Subcutaneous abdominal adipose tissue (tissue), 5 donors: Measurements from ENCODE around the gene TGFBRAP1.

Experiments
- H3K27ac ChIP-seq: one replicate; pipeline ENCODE4 v1.7.0; 2013; ENCODE audit warnings: low read depth, mild to moderate bottlenecking, inconsistent platforms, low read length, moderate library complexity
- H3K27me3 ChIP-seq, 5 donors: one replicate each; pipeline ENCODE4 v1.7.0; 2013; ENCODE audit warnings: low read length in 5 of 5, inconsistent platforms in 1 of 5; ENCODE audit not compliant: control insufficient read depth in 5 of 5, insufficient read depth in 4 of 5
- H3K36me3 ChIP-seq, 5 donors: one replicate each; pipeline ENCODE4 v1.7.0; 2013; ENCODE audit warnings: low read length in 5 of 5; ENCODE audit not compliant: control insufficient read depth in 5 of 5, insufficient read depth in 5 of 5
- H3K4me1 ChIP-seq, 5 donors: one replicate each; pipeline ENCODE4 v1.7.0; 2013; ENCODE audit warnings: low read length in 5 of 5, mild to moderate bottlenecking in 3 of 5, moderate library complexity in 1 of 5; ENCODE audit not compliant: control insufficient read depth in 5 of 5, insufficient read depth in 5 of 5
- H3K4me3 ChIP-seq, 5 donors: one replicate each; pipeline ENCODE4 v1.7.0; 2013; ENCODE audit warnings: low read length in 5 of 5, low read depth in 1 of 5
- H3K9ac ChIP-seq, 5 donors: one replicate each; pipeline ENCODE4 v1.7.0; 2013; ENCODE audit warnings: low read length in 5 of 5, mild to moderate bottlenecking in 4 of 5, moderate library complexity in 3 of 5
- H3K9me3 ChIP-seq, 5 donors: one replicate each; pipeline ENCODE4 v1.7.0; 2013; ENCODE audit warnings: low read length in 5 of 5; ENCODE audit not compliant: control insufficient read depth in 5 of 5
- donor health status: healthy.
- donor health status: healthy.
- donor health status: healthy.
- donor health status: healthy.
- donor health status: healthy.

The TGFBRAP1 gene

GRCh38 chr2:105301646-105302045 is 27.9 kb downstream of the TGFBRAP1 start:
- Histone ChIP-seq H3K4me1 (no peaks in the 10 kb centered on the region), H3K27ac (no peak overlapping the region), H3K4me3 (no peak overlapping the region), H3K36me3 (peaks cover 8 to 29% (median 21%) of the 10 kb centered on the region in 5 donors), H3K9ac (no peak overlapping the region), H3K27me3 (no peaks in the 10 kb centered on the region), H3K9me3 (no peaks in the 10 kb centered on the region)

GRCh38 chr2:105299290-105299689 is 30.2 kb downstream of the TGFBRAP1 start:
- Histone ChIP-seq H3K27ac (no peak overlapping the region), H3K9ac (no peak overlapping the region), H3K27me3 (no peaks in the 10 kb centered on the region), H3K4me1 (no peaks in the 10 kb centered on the region), H3K36me3 (peaks cover 19 to 39% (median 35%) of the 10 kb centered on the region in 5 donors), H3K9me3 (no peaks in the 10 kb centered on the region), H3K4me3 (no peak overlapping the region)

GRCh38 chr2:105298017-105298416 is 31.5 kb downstream of the TGFBRAP1 start:
- Histone ChIP-seq H3K36me3 (peaks cover 23 to 51% (median 42%) of the 10 kb centered on the region in 5 donors), H3K9ac (no peak overlapping the region), H3K27me3 (no peaks in the 10 kb centered on the region), H3K9me3 (no peaks in the 10 kb centered on the region), H3K4me1 (no peaks in the 10 kb centered on the region), H3K27ac (no peak overlapping the region), H3K4me3 (no peak overlapping the region)

GRCh38 chr2:105297216-105297615 is 32.3 kb downstream of the TGFBRAP1 start:
- peaks cover 0 to 3% (median 0%) of the 10 kb centered on the region in 5 donors for H3K4me1 ChIP-seq
- H3K27ac ChIP-seq = no peak overlapping the region
- no peaks in the 10 kb centered on the region for H3K27me3 ChIP-seq
- H3K4me3 ChIP-seq = no peak overlapping the region
- no peaks in the 10 kb centered on the region for H3K9me3 ChIP-seq
- H3K9ac ChIP-seq = no peak overlapping the region
- peaks cover 23 to 54% (median 42%) of the 10 kb centered on the region in 5 donors for H3K36me3 ChIP-seq

- no peaks in the 10 kb centered on the region for H3K9me3 ChIP-seq
- no peak overlapping the region for H3K4me3 ChIP-seq
- H3K27me3 ChIP-seq = no peaks in the 10 kb centered on the region
- H3K4me1 ChIP-seq = peaks cover 0 to 3% (median 0%) of the 10 kb centered on the region in 5 donors
- peaks cover 26 to 65% (median 52%) of the 10 kb centered on the region in 5 donors for H3K36me3 ChIP-seq
- peak overlapping the region in 1 of 5 donors; percentile 18 for H3K9ac ChIP-seq
- no peak overlapping the region for H3K27ac ChIP-seq
Observed at GRCh38 chr2:105296017-105296611, 33.4 kb downstream of the TGFBRAP1 start.

GRCh38 chr2:105294844-105295481 is 34.6 kb downstream of the TGFBRAP1 start:
- no peaks in the 10 kb centered on the region for H3K27me3 ChIP-seq
- H3K4me3 ChIP-seq = no peak overlapping the region
- H3K9ac ChIP-seq = no peak overlapping the region
- no peaks in the 10 kb centered on the region for H3K9me3 ChIP-seq
- H3K27ac ChIP-seq = no peak overlapping the region
- peaks cover 0 to 3% (median 0%) of the 10 kb centered on the region in 5 donors for H3K4me1 ChIP-seq
- peaks cover 29 to 75% (median 55%) of the 10 kb centered on the region in 5 donors for H3K36me3 ChIP-seq

GRCh38 chr2:105294046-105294445 is 35.5 kb downstream of the TGFBRAP1 start:
- H3K27ac ChIP-seq = no peak overlapping the region
- no peaks in the 10 kb centered on the region for H3K9me3 ChIP-seq
- no peak overlapping the region for H3K4me3 ChIP-seq
- H3K27me3 ChIP-seq = no peaks in the 10 kb centered on the region
- peaks cover 29 to 83% (median 55%) of the 10 kb centered on the region in 5 donors for H3K36me3 ChIP-seq
- H3K4me1 ChIP-seq = peaks cover 0 to 3% (median 0%) of the 10 kb centered on the region in 5 donors
- H3K9ac ChIP-seq = no peak overlapping the region

GRCh38 chr2:105291981-105292380 is 37.6 kb downstream of the TGFBRAP1 start:
- no peak overlapping the region for H3K4me3 ChIP-seq
- H3K9ac ChIP-seq = no peak overlapping the region
- H3K36me3 ChIP-seq = peaks cover 21 to 73% (median 44%) of the 10 kb centered on the region in 5 donors

GRCh38 chr2:105290981-105291660 is 38.4 kb downstream of the TGFBRAP1 start:
- H3K4me1 ChIP-seq = peaks cover 0 to 3% (median 0%) of the 10 kb centered on the region in 5 donors
- no peaks in the 10 kb centered on the region for H3K27me3 ChIP-seq
- no peaks in the 10 kb centered on the region for H3K9me3 ChIP-seq
- no peak overlapping the region for H3K27ac ChIP-seq
- H3K4me3 ChIP-seq = no peak overlapping the region
- no peak overlapping the region for H3K9ac ChIP-seq
- peaks cover 18 to 75% (median 46%) of the 10 kb centered on the region in 5 donors for H3K36me3 ChIP-seq

More at GRCh38 chr2:105291981-105292380, 37.6 kb downstream of the TGFBRAP1 start:
- H3K27me3 ChIP-seq = no peaks in the 10 kb centered on the region
- no peaks in the 10 kb centered on the region for H3K9me3 ChIP-seq
- H3K4me1 ChIP-seq = peaks cover 0 to 3% (median 0%) of the 10 kb centered on the region in 5 donors
- no peak overlapping the region for H3K27ac ChIP-seq

GRCh38 chr2:105288133-105288532 is 41.4 kb downstream of the TGFBRAP1 start:
- H3K27me3 ChIP-seq = no peaks in the 10 kb centered on the region
- no peak overlapping the region for H3K9ac ChIP-seq
- H3K4me1 ChIP-seq = peaks cover 0 to 3% (median 0%) of the 10 kb centered on the region in 5 donors
- H3K9me3 ChIP-seq = no peaks in the 10 kb centered on the region
- H3K36me3 ChIP-seq = peaks cover 17 to 79% (median 53%) of the 10 kb centered on the region in 5 donors
- no peak overlapping the region for H3K27ac ChIP-seq
- no peak overlapping the region for H3K4me3 ChIP-seq
